ENCODE results near the gene KIAA2012.

The KIAA2012 gene

GRCh38 chr2:202249521-202250253 lies 176.6 kb downstream of the KIAA2012 start:
- Histone ChIP-seq H3K9ac (ENCODE audit: low read depth, low read length) (peak overlapping the region; percentile 45), H3K27ac (ENCODE audit: low read depth, low read length) (peak overlapping the region; percentile 94), H3K4me1 (ENCODE audit: control insufficient read depth, insufficient read depth, low read length) (peaks cover 15% of the 10 kb centered on the region), H3K36me3 (ENCODE audit: control insufficient read depth, insufficient read depth, low read length) (no peaks in the 10 kb centered on the region), H3K27me3 (ENCODE audit: control insufficient read depth, insufficient read depth, low read length) (no peaks in the 10 kb centered on the region), H3K4me3 (ENCODE audit: low read depth, low read length) (peak overlapping the region; percentile 49), H3K9me3 (ENCODE audit: control insufficient read depth, insufficient read depth, low read length) (no peaks in the 10 kb centered on the region)

- Histone ChIP-seq H3K9ac (ENCODE audit: low read depth, low read length) (no peak overlapping the region), H3K27ac (ENCODE audit: low read depth, low read length) (no peak overlapping the region), H3K9me3 (ENCODE audit: control insufficient read depth, insufficient read depth, low read length) (no peaks in the 10 kb centered on the region), H3K4me3 (ENCODE audit: low read depth, low read length) (no peak overlapping the region), H3K4me1 (ENCODE audit: control insufficient read depth, insufficient read depth, low read length) (peaks cover 15% of the 10 kb centered on the region), H3K27me3 (ENCODE audit: control insufficient read depth, insufficient read depth, low read length) (no peaks in the 10 kb centered on the region), H3K36me3 (ENCODE audit: control insufficient read depth, insufficient read depth, low read length) (no peaks in the 10 kb centered on the region)
Observed at GRCh38 chr2:202251494-202251893, 178.4 kb downstream of the KIAA2012 start.
